ENCODE measurements around the gene EEPD1. TPM values are rescaled to one million over a fixed set of nuclear protein-coding genes. Genes with fewer than 3 reads are reported as not detected.

EEPD1 gene
- total and polyA plus RNA-seq, 5 donors from 2014 or later, result 9.2 to 24.4 (median 11.1) TPM

GRCh38 chr7:36272211-36272566 is 119.1 kb downstream of the EEPD1 start:
- Histone ChIP-seq H3K27ac (ENCODE audit: insufficient read depth, low read length, poor library complexity, severe bottlenecking) (no peak overlapping the region), H3K27me3 (ENCODE audit: control insufficient read depth, insufficient read depth, low read length) (no peaks in the 10 kb centered on the region), H3K4me1 (ENCODE audit: control insufficient read depth, insufficient read depth, low read length, poor library complexity, severe bottlenecking) (no peaks in the 10 kb centered on the region), H3K9me3 (ENCODE audit: control insufficient read depth in 2 of 2, low read length in 2 of 2) (no peaks in the 10 kb centered on the region), H3K36me3 (ENCODE audit: control insufficient read depth, insufficient read depth, low read length) (no peaks in the 10 kb centered on the region), H3K4me3 (ENCODE audit: low read depth, low read length) (no peak overlapping the region)
- no peak overlapping the region for H3K27ac Mint-ChIP-seq
- peaks cover 0 to 3% (median 0%) of the 10 kb centered on the region in 4 donors for H3K4me1 Mint-ChIP-seq
- H3K36me3 Mint-ChIP-seq, result peaks cover 3% of the 10 kb centered on the region
- no peak overlapping the region for H3K4me3 Mint-ChIP-seq
- DNase-seq (no peak), ATAC-seq (ENCODE audit: low read depth in 2 of 2) (no peak)
- no peaks in the 10 kb centered on the region for H3K27me3 Mint-ChIP-seq
- H3K9me3 Mint-ChIP-seq, result peaks cover 0 to 2% (median 0%) of the 10 kb centered on the region in 7 donors

- H3K27ac ChIP-seq (ENCODE audit: insufficient read depth, low read length, poor library complexity, severe bottlenecking), result no peak overlapping the region
- H3K36me3 ChIP-seq (ENCODE audit: control insufficient read depth, insufficient read depth, low read length), result no peaks in the 10 kb centered on the region
- peaks cover 3% of the 10 kb centered on the region for H3K36me3 Mint-ChIP-seq
- peaks cover 0 to 2% (median 0%) of the 10 kb centered on the region in 7 donors for H3K9me3 Mint-ChIP-seq
- no peaks in the 10 kb centered on the region for H3K27me3 ChIP-seq (ENCODE audit: control insufficient read depth, insufficient read depth, low read length)
- H3K27me3 Mint-ChIP-seq, result no peaks in the 10 kb centered on the region
- no peak overlapping the region for H3K4me3 Mint-ChIP-seq
- no peak for DNase-seq
- H3K4me3 ChIP-seq (ENCODE audit: low read depth, low read length), result no peak overlapping the region
- ATAC-seq (ENCODE audit: low read depth in 2 of 2), result no peak
- H3K9me3 ChIP-seq (ENCODE audit: control insufficient read depth in 2 of 2, low read length in 2 of 2), result no peaks in the 10 kb centered on the region
- H3K4me1 Mint-ChIP-seq, result peaks cover 0 to 3% (median 0%) of the 10 kb centered on the region in 4 donors
- no peaks in the 10 kb centered on the region for H3K4me1 ChIP-seq (ENCODE audit: control insufficient read depth, insufficient read depth, low read length, poor library complexity, severe bottlenecking)
- no peak overlapping the region for H3K27ac Mint-ChIP-seq
Measured at GRCh38 chr7:36272567-36273269, 119.7 kb downstream of the EEPD1 start.

GRCh38 chr7:36273836-36274235 is 120.8 kb downstream of the EEPD1 start:
- no peak for DNase-seq
- Histone ChIP-seq H3K4me1 (ENCODE audit: control insufficient read depth, insufficient read depth, low read length, poor library complexity, severe bottlenecking) (no peaks in the 10 kb centered on the region), H3K36me3 (ENCODE audit: control insufficient read depth, insufficient read depth, low read length) (no peaks in the 10 kb centered on the region), H3K27me3 (ENCODE audit: control insufficient read depth, insufficient read depth, low read length) (no peaks in the 10 kb centered on the region), H3K27ac (ENCODE audit: insufficient read depth, low read length, poor library complexity, severe bottlenecking) (no peak overlapping the region), H3K4me3 (ENCODE audit: low read depth, low read length) (no peak overlapping the region), H3K9me3 (ENCODE audit: control insufficient read depth in 2 of 2, low read length in 2 of 2) (no peaks in the 10 kb centered on the region)
- Mint-ChIP-seq H3K4me3 (no peak overlapping the region), H3K36me3 (no peaks in the 10 kb centered on the region), H3K27ac (peak overlapping the region in 1 of 3 donors; percentile 69), H3K4me1 (peaks cover 0 to 3% (median 0%) of the 10 kb centered on the region in 4 donors), H3K9me3 (peaks cover 0 to 2% (median 0%) of the 10 kb centered on the region in 7 donors), H3K27me3 (no peaks in the 10 kb centered on the region)
- no peak for ATAC-seq (ENCODE audit: low read depth in 2 of 2)

GRCh38 chr7:36275735-36276284 is 122.8 kb downstream of the EEPD1 start:
- no peak for DNase-seq
- no peaks in the 10 kb centered on the region for H3K27me3 Mint-ChIP-seq
- no peak overlapping the region for H3K4me3 ChIP-seq (ENCODE audit: low read depth, low read length)
- H3K27me3 ChIP-seq (ENCODE audit: control insufficient read depth, insufficient read depth, low read length), result no peaks in the 10 kb centered on the region
- no peak overlapping the region for H3K27ac Mint-ChIP-seq
- peaks cover 0 to 3% (median 0%) of the 10 kb centered on the region in 4 donors for H3K4me1 Mint-ChIP-seq
- no peak for ATAC-seq (ENCODE audit: low read depth in 2 of 2)
- no peaks in the 10 kb centered on the region for H3K4me1 ChIP-seq (ENCODE audit: control insufficient read depth, insufficient read depth, low read length, poor library complexity, severe bottlenecking)
- H3K36me3 Mint-ChIP-seq, result no peaks in the 10 kb centered on the region
- H3K36me3 ChIP-seq (ENCODE audit: control insufficient read depth, insufficient read depth, low read length), result no peaks in the 10 kb centered on the region
- H3K9me3 ChIP-seq (ENCODE audit: control insufficient read depth in 2 of 2, low read length in 2 of 2), result no peaks in the 10 kb centered on the region
- peaks cover 0 to 1% (median 0%) of the 10 kb centered on the region in 7 donors for H3K9me3 Mint-ChIP-seq
- peak overlapping the region in 1 of 4 donors; percentile 59 for H3K4me3 Mint-ChIP-seq
- no peak overlapping the region for H3K27ac ChIP-seq (ENCODE audit: insufficient read depth, low read length, poor library complexity, severe bottlenecking)

GRCh38 chr7:36276428-36277248 is 123.6 kb downstream of the EEPD1 start:
- Histone ChIP-seq H3K9me3 (ENCODE audit: control insufficient read depth in 2 of 2, low read length in 2 of 2) (no peaks in the 10 kb centered on the region), H3K27me3 (ENCODE audit: control insufficient read depth, insufficient read depth, low read length) (no peaks in the 10 kb centered on the region), H3K4me3 (ENCODE audit: low read depth, low read length) (no peak overlapping the region), H3K4me1 (ENCODE audit: control insufficient read depth, insufficient read depth, low read length, poor library complexity, severe bottlenecking) (no peaks in the 10 kb centered on the region), H3K27ac (ENCODE audit: insufficient read depth, low read length, poor library complexity, severe bottlenecking) (no peak overlapping the region), H3K36me3 (ENCODE audit: control insufficient read depth, insufficient read depth, low read length) (no peaks in the 10 kb centered on the region)
- Mint-ChIP-seq H3K4me3 (peak overlapping the region in 1 of 4 donors; percentile 21), H3K9me3 (peaks cover 0 to 1% (median 0%) of the 10 kb centered on the region in 7 donors), H3K36me3 (no peaks in the 10 kb centered on the region), H3K4me1 (peaks cover 0 to 4% (median 3%) of the 10 kb centered on the region in 4 donors), H3K27ac (no peak overlapping the region), H3K27me3 (no peaks in the 10 kb centered on the region)
- DNase-seq, result no peak
- ATAC-seq (ENCODE audit: low read depth in 2 of 2), result no peak

GRCh38 chr7:36277249-36277542 is 124.1 kb downstream of the EEPD1 start:
- peaks cover 0 to 6% (median 4%) of the 10 kb centered on the region in 4 donors for H3K4me1 Mint-ChIP-seq
- no peak for DNase-seq
- Histone ChIP-seq H3K27me3 (ENCODE audit: control insufficient read depth, insufficient read depth, low read length) (no peaks in the 10 kb centered on the region), H3K27ac (ENCODE audit: insufficient read depth, low read length, poor library complexity, severe bottlenecking) (no peak overlapping the region), H3K4me3 (ENCODE audit: low read depth, low read length) (no peak overlapping the region), H3K4me1 (ENCODE audit: control insufficient read depth, insufficient read depth, low read length, poor library complexity, severe bottlenecking) (no peaks in the 10 kb centered on the region), H3K9me3 (ENCODE audit: control insufficient read depth in 2 of 2, low read length in 2 of 2) (no peaks in the 10 kb centered on the region), H3K36me3 (ENCODE audit: control insufficient read depth, insufficient read depth, low read length) (no peaks in the 10 kb centered on the region)
- H3K36me3 Mint-ChIP-seq, result no peaks in the 10 kb centered on the region
- ATAC-seq (ENCODE audit: low read depth in 2 of 2), result no peak
- H3K27ac Mint-ChIP-seq, result no peak overlapping the region
- no peak overlapping the region for H3K4me3 Mint-ChIP-seq
- no peaks in the 10 kb centered on the region for H3K27me3 Mint-ChIP-seq
- H3K9me3 Mint-ChIP-seq, result peaks cover 0 to 1% (median 0%) of the 10 kb centered on the region in 7 donors

GRCh38 chr7:36278069-36278619 is 125.1 kb downstream of the EEPD1 start:
- peaks cover 0 to 1% (median 0%) of the 10 kb centered on the region in 7 donors for H3K9me3 Mint-ChIP-seq
- Histone ChIP-seq H3K27ac (ENCODE audit: insufficient read depth, low read length, poor library complexity, severe bottlenecking) (no peak overlapping the region), H3K4me3 (ENCODE audit: low read depth, low read length) (no peak overlapping the region), H3K4me1 (ENCODE audit: control insufficient read depth, insufficient read depth, low read length, poor library complexity, severe bottlenecking) (peaks cover 3% of the 10 kb centered on the region), H3K9me3 (ENCODE audit: control insufficient read depth in 2 of 2, low read length in 2 of 2) (no peaks in the 10 kb centered on the region), H3K27me3 (ENCODE audit: control insufficient read depth, insufficient read depth, low read length) (no peaks in the 10 kb centered on the region), H3K36me3 (ENCODE audit: control insufficient read depth, insufficient read depth, low read length) (no peaks in the 10 kb centered on the region)
- no peak overlapping the region for H3K27ac Mint-ChIP-seq
- H3K4me1 Mint-ChIP-seq, result peaks cover 0 to 13% (median 5%) of the 10 kb centered on the region in 4 donors
- DNase-seq, result no peak
- H3K36me3 Mint-ChIP-seq, result no peaks in the 10 kb centered on the region
- no peak overlapping the region for H3K4me3 Mint-ChIP-seq
- ATAC-seq (ENCODE audit: low read depth in 2 of 2), result no peak
- H3K27me3 Mint-ChIP-seq, result no peaks in the 10 kb centered on the region
